GM18870 (cell line): ENCODE measurements around the gene PITHD1.
A peak's percentile ranks its signal among the peaks of the same experiment; 100 is the strongest.
"Not testable (repeated sequence)": the region's sequence is repeated elsewhere in the genome, so short reads cannot be mapped to it uniquely, and the experiment has no call there.

Experiments
- ATAC-seq: cut with Tn5 transposase; IDR thresholded peaks from one replicate; pipeline ENCODE4 v1.9.1; 2021; ENCODE audit warnings: moderate library complexity; ENCODE audit not compliant: unreplicated experiment

The PITHD1 gene, protein sequence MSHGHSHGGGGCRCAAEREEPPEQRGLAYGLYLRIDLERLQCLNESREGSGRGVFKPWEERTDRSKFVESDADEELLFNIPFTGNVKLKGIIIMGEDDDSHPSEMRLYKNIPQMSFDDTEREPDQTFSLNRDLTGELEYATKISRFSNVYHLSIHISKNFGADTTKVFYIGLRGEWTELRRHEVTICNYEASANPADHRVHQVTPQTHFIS

DNA sequence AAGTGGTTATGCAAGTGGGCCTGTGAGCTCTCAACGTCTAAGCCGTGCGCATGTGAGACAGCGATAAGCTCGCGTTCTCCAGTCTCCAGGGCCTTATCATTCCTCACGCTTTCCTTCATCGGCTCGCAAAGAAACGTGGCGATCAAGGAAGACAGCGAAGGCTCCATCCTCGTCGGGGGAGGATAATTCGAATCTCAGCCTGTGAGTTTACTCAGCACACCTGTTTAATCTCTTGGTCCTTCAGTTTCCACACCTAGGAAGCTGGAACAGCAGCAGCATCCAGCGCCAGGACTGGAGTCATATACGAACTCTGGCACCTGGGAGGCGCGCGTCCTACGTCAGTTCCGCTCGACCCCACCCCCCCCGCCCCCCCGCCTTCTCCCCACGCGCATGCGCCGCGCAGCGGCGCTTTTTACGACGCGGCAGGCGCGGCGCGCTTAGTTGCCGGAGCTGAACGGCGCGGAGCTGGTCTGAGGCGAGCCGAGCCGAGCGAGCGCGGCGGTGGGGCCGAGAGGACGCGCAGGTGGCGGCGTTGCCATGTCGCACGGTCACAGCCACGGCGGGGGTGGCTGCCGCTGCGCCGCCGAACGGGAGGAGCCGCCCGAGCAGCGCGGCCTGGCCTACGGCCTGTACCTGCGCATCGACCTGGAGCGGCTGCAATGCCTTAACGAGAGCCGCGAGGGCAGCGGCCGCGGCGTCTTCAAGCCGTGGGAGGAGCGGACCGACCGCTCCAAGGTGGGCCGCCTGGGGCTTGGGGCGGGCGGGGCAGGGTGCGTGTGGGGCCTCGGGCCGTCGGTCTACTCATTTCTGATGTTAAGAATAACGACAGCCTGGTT is at the start of gene PITHD1:
PITHD1 (plus strand) TSS at position 440 of the 836 bp plus-strand sequence; CDS start at position 538, 98 bp downstream.
- peak; percentile 42 for ATAC-seq

DNA sequence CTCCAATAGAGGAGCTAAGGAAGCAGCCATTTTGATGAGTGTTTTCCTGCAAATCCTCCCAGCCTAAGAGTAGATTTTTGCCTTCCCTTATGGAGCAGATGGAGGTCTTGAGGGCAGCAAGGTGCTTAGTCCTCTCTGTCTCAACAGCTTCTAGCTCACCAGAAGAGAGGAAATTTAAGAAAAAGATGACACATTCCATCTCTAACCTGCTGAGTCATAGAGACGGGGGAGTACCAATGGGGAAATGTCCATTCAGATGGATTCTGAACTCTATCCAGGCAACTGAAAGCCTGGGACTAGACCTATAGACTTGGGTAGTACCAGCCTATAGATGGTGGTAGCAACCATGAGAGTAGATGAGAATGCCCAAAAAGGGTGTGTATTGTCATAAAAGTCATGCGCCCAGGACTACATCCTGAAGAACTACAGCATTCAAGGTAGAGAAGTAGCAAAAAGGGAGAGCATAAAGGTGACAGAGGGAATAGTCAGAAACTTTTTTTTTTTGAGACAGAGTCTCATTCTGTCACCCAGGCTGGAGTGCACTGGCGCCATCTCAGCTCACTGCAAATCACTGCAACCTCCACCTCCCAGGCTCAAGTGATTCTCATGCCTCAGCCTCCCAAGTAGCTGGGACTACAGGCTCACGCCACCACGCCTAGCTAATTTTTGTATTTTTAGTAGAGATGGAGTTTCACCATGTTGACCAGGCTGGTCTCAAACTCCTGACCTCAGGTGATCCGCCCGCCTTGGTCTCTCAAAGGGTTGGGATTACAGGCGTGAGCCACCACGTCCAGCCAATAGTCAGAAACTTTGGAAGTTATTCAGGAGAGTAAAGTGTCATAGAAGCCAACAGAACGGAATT is 45.6 kb upstream of the PITHD1 start:
- ATAC-seq = no peak

DNA sequence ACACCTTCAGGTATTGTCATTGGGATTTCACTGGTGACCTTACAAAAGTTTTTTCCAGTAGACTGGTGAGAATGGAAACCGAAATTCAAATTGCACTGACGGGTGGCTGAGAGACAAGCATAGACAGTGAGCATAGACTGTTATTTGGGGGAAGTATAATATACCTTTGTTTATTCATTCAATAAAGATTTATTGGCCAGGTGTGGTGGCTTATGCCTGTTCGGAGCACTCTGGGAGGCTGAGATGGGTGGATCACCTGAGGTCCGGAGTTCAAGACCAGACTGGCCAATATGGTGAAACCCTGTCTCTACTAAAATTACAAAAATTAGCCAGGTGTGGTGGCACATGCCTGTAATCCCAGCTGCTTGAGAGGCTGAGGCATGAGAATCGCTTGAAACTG is 44.9 kb upstream of the PITHD1 start:
- ATAC-seq = not testable (repeated sequence)

DNA sequence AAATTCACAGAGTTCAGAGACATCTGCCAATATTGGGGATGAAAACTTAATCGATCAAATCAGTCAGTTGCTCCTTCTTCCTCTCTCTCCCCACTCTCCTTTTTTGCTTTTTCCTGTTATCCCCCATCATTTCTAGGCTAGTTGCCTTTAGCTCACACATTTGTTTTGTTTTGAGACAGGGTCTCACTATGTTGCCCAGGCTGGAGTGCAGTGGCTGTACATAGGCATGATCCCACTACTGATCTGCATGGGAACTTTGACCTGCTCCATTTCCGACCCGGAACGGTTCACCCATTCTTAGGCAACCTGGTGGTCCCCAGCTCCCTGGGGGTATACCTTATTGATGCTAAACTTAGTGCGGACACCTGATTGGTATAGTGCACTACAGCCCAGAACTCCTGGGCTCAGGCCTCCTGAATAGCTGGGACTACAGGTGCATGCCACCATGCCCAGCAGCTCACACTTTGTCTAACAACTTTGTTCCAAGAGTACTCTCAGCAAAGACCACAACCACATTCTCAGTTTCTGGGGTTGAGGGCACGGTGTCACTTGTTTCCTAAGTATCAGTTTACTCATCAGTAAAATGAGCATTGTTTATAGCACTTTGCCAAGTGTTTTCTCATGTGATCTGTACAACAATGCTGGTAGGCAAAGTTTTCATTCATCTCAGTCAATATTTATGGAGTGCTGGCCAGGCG is 41.6 kb upstream of the PITHD1 start:
- ATAC-seq = no peak

DNA sequence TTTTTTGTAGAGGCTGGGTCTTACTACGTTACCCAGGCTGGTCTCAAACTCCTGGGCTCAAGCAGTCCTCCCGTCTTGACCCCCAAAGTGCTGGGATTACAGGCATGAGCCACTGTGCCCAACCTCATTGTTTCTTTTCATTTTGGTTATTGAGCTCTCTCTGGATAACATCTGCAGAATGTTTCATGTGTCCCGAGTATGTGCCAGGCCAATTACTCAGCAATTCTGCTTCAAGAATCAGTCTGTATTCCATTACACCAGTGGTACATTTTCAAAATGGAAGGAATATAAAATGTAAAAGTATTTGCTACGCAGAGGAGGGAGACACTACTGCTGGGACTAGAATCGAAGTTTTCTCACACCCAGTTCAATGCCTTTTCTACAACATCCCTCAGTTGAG is 36.6 kb upstream of the PITHD1 start:
- ATAC-seq = no peak

DNA sequence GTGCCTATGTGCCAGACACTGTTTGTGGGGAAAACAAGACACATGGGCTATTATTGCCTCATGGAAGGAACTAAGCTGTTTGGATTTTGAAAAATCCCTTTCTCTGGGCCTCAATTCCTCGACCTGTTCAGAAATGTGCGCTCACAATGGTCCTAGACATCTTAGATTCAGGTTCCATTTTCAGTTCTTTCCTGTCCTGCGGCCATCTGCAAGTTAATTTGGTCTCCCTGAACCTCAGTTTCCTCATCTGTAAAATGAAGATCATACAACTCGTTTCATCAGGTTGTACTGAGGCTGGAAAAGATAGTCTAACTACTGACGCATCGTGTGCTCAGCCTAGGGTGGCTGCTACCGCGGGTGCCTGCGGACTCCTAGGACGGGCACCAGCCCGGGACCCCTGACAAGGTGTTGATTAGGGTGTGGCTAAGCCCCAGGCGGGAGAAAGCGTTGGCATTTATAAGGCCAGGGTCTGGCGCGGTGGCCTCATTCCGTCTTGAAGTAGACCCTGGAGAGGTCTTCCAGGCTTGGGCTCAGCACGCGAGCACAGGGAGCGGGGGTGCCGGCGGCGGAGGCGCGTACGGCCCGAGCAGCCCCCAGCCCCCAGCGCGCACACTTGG is 35.4 kb upstream of the PITHD1 start:
- no peak for ATAC-seq

DNA sequence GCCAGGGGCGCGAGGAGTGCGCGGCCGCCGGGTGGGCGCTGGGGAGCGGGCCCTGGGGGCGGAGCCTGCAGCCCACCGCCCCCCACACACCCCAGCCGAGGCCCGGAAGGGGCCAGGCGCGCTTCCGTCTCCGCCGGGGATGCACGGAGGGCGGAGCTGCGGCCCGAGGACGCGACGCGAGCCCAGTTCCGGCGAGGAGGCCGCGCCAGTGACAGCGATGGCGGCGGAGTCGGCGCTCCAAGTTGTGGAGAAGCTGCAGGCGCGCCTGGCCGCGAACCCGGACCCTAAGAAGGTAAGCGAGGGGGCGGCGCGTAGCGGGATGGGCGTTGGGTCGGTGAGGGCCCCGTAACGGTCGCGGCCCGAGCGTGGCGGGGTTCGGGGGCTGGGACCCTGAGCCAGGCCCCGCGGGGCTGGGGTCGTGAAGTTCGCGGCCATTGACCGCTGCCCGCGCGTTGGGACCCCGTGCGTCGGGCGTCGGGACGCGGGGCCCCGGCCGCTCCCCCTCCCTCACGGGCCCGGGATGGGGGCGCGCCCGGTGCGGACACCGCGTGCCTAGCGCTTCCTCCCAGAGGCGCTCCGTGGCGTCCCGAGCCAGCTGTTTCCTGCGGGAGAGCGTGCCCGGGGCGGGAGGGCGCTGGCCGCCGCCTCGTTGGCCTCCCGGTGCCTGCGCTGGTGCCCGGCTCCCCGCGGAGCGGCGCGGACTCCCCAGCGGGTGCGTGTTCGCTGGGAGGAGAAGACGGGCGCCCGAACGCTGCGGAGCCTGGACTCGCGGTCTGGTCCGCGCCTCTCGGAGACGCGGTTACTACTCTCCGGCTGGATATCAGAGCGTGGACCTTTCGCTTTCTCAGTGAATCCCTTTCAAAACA is 34.7 kb upstream of the PITHD1 start, which contains the start of gene ELOA:
ELOA (plus strand) TSS at position 185 of the 866 bp plus-strand sequence; CDS start at position 218, 33 bp downstream.
- ATAC-seq = no peak

DNA sequence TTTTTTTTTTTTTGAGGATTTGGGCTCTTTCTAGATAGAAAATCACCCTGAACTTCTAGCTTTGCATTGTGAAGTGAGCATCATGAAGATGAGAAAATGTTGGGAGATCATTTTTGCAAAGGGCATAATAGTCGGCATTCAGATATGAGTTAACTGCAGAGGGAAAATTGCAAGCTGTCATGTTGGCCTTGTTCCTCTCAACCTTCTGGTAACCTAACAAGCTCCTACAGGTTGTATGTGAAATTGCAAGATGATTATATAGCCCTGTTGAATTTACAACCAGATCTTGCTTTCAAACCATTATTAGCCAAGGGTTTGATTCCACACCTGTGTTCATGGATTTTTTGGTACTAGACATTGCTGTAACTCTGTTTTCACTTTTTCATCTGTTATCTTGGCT is 32.7 kb upstream of the PITHD1 start:
- no peak for ATAC-seq

DNA sequence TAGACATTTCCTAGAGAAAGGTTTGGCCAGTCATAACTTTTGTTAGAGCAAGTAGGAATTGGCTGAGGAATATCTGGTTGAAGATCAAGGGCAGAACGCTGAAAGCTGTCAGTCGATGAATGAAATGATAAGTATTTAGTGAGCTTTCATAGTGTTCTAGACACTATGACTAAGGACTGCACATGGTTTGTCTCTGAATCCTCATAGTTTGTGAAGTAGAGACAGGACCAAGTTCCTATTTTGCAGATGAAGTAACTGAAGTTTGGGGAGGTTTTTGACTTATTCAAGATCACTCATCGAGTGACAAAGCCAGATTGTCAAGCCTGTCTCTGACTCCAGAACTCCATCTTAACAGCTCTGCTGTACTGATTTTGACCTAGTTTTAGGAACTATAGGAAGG is 30.2 kb upstream of the PITHD1 start:
- ATAC-seq = no peak

DNA sequence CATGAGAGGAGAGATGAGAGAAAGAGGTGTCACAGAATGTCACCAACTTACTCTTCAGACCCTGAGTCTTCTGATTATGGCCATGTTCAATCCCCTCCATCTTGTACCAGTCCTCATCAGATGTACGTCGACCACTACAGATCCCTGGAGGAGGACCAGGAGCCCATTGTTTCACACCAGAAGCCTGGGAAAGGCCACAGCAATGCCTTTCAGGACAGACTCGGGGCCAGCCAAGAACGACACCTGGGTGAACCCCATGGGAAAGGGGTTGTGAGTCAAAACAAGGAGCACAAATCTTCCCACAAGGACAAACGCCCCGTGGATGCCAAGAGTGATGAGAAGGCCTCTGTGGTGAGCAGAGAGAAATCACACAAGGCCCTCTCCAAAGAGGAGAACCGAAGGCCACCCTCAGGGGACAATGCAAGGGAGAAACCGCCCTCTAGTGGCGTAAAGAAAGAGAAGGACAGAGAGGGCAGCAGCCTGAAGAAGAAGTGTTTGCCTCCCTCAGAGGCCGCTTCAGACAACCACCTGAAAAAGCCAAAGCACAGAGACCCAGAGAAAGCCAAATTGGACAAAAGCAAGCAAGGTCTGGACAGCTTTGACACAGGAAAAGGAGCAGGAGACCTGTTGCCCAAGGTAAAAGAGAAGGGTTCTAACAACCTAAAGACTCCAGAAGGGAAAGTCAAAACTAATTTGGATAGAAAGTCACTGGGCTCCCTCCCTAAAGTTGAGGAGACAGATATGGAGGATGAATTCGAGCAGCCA is 27.0 kb upstream of the PITHD1 start:
- no peak for ATAC-seq

DNA sequence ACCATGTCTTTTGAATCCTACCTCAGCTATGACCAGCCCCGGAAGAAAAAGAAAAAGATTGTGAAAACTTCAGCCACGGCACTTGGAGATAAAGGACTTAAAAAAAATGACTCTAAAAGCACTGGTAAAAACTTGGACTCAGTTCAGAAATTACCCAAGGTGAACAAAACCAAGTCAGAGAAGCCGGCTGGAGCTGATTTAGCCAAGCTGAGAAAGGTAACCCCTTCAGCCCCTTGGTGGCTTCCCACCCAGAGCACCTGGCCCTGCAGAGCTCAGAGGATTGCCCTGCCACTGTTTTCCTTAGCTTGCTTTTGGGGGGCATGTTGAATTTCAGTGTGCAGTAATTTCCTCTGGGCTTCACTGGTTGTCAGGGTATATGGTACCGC is 26.4 kb upstream of the PITHD1 start:
- ATAC-seq = no peak

DNA sequence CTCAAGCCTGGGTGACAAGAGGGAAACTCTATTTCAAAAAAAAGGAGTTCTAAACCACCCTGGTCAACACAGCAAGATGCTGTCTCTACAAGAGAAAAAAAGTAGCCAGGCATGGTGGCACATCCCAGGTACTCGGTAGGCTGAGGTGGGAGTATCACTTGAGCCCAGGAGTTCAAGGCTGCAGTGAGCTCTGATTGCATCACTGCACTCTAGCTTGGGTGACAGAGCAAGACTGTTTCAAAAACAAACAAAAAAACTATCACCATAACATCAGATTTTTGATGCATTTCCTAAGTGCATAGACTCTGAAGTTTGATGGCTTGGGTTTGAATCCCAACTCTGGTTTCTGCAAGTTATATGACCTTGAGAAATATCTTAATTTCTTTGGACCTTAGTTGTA is 25.3 kb upstream of the PITHD1 start:
- no peak for ATAC-seq

DNA sequence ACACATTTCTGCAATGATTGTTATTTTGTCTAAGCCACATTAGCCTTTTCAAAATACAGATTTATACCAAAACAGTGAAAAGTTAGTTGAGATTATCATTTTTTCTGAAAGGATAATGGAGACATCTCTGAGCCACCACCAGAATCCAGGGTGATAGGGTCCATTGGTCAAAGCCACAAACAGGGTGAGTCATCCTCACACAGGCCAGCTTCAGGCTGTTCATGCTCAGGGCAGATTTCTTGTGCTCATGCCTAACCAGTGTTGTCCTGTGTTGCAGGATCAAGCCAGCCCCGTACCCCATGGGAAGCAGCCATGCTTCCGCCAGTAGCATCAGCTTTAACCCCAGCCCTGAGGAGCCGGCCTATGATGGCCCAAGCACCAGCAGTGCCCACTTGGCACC is 21.5 kb upstream of the PITHD1 start:
- ATAC-seq = no peak

DNA sequence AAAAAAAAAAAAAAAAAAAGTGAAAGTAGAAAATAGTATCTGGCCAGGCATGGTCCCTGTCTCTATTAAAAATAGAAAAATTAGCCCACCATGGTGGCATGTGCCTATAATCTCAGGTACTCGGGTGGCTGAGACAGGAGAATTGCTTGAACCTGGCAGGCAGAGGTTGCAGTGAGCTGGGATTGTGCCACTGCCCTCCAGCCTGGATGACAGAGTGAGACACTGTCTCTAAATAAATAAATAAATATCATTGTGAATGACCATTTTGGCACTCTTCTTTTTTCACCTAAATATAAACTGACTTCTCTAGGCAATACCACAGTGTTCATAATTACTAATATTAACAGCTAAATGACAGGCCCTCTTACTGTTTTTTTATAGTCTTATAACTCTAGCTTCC is 20.4 kb upstream of the PITHD1 start:
- ATAC-seq = no peak

DNA sequence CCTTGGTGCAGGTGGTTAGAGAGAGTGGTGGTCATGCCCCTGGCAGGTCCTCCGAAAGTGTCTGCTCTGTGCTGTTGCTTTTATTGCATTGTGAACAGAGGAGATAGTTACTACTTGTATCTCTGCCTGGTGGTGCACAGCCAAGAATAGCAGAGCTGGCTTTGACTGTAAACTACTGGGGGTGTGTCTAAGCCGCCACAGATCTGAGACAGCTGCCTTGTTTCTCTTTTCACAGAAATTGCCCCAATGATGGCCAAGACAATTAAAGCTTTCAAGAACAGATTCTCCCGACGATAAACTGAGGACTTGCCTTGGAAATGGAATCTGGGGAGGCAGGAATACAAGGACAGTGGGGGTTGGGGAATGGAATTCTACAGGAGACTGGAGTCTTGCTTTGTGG is 18.9 kb upstream of the PITHD1 start:
- no peak for ATAC-seq

DNA sequence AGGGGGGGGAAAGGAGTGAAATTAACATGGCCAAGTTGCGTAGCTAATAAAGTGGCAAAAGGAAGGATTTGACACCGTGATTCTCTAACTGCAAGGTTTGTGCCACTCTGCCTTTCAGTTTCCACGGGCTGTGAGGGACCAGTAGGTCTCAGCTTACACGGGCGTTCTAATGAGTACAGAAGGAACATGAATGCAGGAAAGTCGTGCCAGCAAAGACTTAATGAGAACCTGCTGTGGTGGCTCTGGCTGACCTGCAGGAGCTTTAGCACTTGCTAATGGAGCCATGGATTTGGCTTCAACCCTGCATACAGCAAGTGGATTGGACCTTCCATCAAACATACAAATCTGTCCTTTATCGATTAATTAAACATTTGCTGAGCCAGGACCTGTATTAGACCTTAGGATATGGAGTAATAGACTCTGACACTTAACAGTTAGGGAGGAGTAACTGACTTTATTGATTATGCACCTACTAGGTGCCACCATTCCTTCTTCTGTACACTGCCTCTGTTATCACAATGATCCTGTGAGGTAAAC is 15.1 kb upstream of the PITHD1 start:
- no peak for ATAC-seq

DNA sequence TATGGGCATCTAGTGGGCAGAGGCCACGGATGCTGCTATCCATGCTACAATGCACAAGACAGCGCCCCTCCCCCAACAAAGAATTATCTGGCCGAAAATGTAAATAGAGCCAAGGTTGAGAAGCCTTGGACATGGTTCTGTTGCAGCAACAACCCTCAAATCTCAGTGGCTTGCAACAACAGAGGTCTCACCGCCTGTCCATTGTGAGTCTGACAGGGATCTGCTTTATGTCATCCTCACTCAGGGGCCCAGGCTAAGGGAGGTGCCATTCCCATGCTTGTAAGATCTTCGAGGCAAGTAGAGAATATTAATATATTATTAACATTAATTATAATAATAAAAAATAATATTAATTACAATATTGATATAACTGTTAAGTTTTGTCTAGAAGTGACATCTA is 9.5 kb upstream of the PITHD1 start:
- ATAC-seq = no peak

DNA sequence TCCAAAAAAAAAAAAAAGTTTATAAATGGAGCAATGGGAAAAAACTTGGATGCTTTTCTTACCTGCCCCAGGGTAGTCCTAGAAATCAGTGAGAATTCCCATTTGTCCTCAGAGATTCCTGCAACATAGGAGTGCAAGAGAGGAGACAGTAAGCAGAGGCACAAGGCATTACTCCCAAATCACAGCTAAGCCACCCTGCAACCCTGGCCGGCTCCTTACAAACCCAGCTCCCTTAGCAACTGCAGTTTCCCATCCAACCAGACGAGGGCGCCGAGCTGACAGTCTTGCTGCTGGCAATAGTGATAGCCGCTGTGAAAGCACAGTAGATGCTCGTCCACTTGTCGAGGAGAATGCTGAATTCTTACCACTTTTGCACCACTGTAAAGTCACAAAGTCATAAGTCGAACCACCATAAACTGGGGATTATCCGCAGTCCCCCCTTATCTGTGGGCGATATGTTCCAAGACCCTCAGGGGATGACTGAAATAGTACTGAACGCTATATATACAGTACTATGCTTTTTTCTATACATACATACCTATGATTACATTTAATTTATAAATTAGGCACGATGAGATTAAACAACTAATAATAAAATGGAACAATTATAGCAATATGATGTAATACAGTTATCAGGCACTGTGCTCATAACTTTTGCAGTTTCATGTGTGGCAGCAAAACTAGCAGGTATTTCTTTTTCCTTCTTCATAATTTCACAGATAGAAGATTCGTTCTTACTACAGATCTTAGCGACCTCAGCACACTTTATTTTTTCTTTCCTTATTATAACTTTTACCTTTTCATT is 6.0 kb upstream of the PITHD1 start:
- ATAC-seq = peak; percentile 55
